KMS-11 (cell line): Measurements from ENCODE around the gene NXT1.

Experiments used
- H2AFZ ChIP-seq: fragments of 200-600 bp; sonication (generic); 2 replicates; pipeline ENCODE4 v1.6.1; 2016; ENCODE audit warnings: antibody characterized with exemption, mixed run types, low read depth
- H3K27ac ChIP-seq: fragments of 200-600 bp; sonication (generic); 2 replicates; pipeline ENCODE4 v1.6.1; 2016; ENCODE audit warnings: mild to moderate bottlenecking, mixed run types
- H3K27me3 ChIP-seq: fragments of 200-600 bp; sonication (generic); 2 replicates; pipeline ENCODE4 v1.6.1; 2017; ENCODE audit warnings: mild to moderate bottlenecking, low read depth, mixed run types, moderate library complexity; ENCODE audit not compliant: insufficient read depth
- H3K36me3 ChIP-seq: fragments of 200-600 bp; sonication (generic); 2 replicates; pipeline ENCODE4 v1.6.1; 2017; ENCODE audit warnings: mild to moderate bottlenecking, mixed run types; ENCODE audit not compliant: insufficient read depth
- H3K4me1 ChIP-seq: fragments of 200-600 bp; sonication (generic); 2 replicates; pipeline ENCODE4 v1.6.1; 2016; ENCODE audit warnings: mild to moderate bottlenecking, low read depth, mixed run types; ENCODE audit not compliant: poor library complexity, severe bottlenecking
- H3K4me2 ChIP-seq: fragments of 200-600 bp; sonication (generic); 2 replicates; pipeline ENCODE4 v1.7.0; 2016; ENCODE audit warnings: mild to moderate bottlenecking, mixed run types
- H3K4me3 ChIP-seq: fragments of 200-600 bp; sonication (generic); IDR thresholded peaks from 2 replicates; pipeline ENCODE4 v1.6.1; 2017; ENCODE audit warnings: low read depth, low read length, mixed read lengths; ENCODE audit not compliant: insufficient read depth
- H3K79me2 ChIP-seq: fragments of 200-600 bp; sonication (generic); 2 replicates; pipeline ENCODE4 v1.6.1; 2016; ENCODE audit warnings: low read depth, mixed run types; ENCODE audit not compliant: insufficient read depth
- H3K9ac ChIP-seq: fragments of 200-600 bp; sonication (generic); 2 replicates; pipeline ENCODE4 v1.6.1; 2016; ENCODE audit warnings: mild to moderate bottlenecking, mixed run types
- H4K20me1 ChIP-seq: fragments of 200-600 bp; sonication (generic); 2 replicates; pipeline ENCODE4 v1.6.1; 2016; ENCODE audit warnings: mild to moderate bottlenecking, mixed run types; ENCODE audit not compliant: insufficient read depth
- TF ChIP-seq, protein P1 (sequence below): fragments of 200-600 bp; sonication (generic); conservative IDR thresholded peaks from 2 replicates; pipeline ENCODE4 v1.6.1; 2017; ENCODE audit warnings: low read depth, mild to moderate bottlenecking, antibody characterized with exemption, low read length, moderate library complexity, mixed read lengths

The NXT1 gene

DNA sequence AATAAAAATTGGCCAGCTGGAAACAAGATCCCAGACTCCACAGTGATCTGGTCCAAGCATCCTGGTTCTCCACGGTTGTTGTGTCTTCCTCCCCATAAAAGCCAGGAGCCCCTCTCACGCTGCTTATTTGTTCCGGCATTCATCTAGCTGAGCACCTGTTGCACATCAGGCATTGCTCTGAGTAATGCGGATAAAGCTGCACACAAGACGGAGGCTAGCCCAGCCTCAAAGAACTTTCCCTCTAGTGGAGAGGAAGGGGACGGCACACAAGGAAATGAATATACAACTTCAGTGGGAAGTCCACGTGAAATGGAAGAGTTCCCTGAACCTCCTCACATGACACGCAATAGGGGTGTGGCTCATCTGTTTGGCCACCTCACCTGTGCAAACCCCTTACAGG is 30.3 kb upstream of the NXT1 start:
- Histone ChIP-seq H3K4me1 (no peaks in the 10 kb centered on the region), H3K27me3 (no peaks in the 10 kb centered on the region), H3K27ac (no peak overlapping the region), H3K4me2 (no peak overlapping the region), H3K36me3 (no peaks in the 10 kb centered on the region), H3K9ac (no peak overlapping the region), H3K79me2 (no peaks in the 10 kb centered on the region), H2AFZ (no peak overlapping the region), H3K4me3 (no peak overlapping the region), H4K20me1 (no peaks in the 10 kb centered on the region)
- TF ChIP-seq, protein P1, sequence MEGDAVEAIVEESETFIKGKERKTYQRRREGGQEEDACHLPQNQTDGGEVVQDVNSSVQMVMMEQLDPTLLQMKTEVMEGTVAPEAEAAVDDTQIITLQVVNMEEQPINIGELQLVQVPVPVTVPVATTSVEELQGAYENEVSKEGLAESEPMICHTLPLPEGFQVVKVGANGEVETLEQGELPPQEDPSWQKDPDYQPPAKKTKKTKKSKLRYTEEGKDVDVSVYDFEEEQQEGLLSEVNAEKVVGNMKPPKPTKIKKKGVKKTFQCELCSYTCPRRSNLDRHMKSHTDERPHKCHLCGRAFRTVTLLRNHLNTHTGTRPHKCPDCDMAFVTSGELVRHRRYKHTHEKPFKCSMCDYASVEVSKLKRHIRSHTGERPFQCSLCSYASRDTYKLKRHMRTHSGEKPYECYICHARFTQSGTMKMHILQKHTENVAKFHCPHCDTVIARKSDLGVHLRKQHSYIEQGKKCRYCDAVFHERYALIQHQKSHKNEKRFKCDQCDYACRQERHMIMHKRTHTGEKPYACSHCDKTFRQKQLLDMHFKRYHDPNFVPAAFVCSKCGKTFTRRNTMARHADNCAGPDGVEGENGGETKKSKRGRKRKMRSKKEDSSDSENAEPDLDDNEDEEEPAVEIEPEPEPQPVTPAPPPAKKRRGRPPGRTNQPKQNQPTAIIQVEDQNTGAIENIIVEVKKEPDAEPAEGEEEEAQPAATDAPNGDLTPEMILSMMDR, result no peak

GRCh38 chr20:23325107-23325506 is 25.5 kb upstream of the NXT1 start:
- H4K20me1 ChIP-seq, result no peaks in the 10 kb centered on the region
- H3K79me2 ChIP-seq, result no peaks in the 10 kb centered on the region
- H3K27ac ChIP-seq, result no peak overlapping the region
- H3K27me3 ChIP-seq, result no peaks in the 10 kb centered on the region
- H3K4me3 ChIP-seq, result no peak overlapping the region
- H3K4me1 ChIP-seq, result no peaks in the 10 kb centered on the region
- no peak overlapping the region for H3K4me2 ChIP-seq
- H3K9ac ChIP-seq, result no peak overlapping the region
- H3K36me3 ChIP-seq, result no peaks in the 10 kb centered on the region
- H2AFZ ChIP-seq, result no peak overlapping the region
- TF ChIP-seq, protein P1, result no peak

DNA sequence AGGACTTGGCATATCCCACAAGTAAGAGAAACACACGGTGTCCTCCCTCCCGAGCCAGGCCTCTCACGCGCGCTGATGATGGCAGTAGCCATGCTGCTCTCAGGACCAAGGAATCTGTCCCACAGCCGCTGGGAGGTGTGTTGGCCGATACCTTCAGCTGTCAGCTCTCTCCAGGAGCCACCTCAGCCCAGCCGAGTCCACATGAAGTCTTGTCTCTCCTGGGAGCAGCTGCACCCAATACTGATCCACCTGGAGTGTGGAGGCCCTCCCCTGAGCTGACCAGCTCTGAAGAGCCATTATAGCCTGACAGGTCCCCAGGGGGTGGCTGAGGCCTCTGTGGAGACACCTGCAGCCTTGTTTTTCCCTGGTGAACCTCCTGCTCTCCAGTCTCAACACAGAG is 23.8 kb upstream of the NXT1 start:
- Histone ChIP-seq H3K79me2 (no peaks in the 10 kb centered on the region), H3K27ac (no peak overlapping the region), H2AFZ (no peak overlapping the region), H3K9ac (no peak overlapping the region), H3K4me3 (no peak overlapping the region), H3K27me3 (no peaks in the 10 kb centered on the region), H3K4me2 (no peak overlapping the region), H3K4me1 (no peaks in the 10 kb centered on the region), H4K20me1 (no peaks in the 10 kb centered on the region), H3K36me3 (no peaks in the 10 kb centered on the region)
- TF ChIP-seq, protein P1, result no peak

- no peaks in the 10 kb centered on the region for H3K27me3 ChIP-seq
Measured at GRCh38 chr20:23327617-23328333, 22.8 kb upstream of the NXT1 start.

More at GRCh38 chr20:23327617-23328333, 22.8 kb upstream of the NXT1 start:
- Histone ChIP-seq H3K79me2 (no peaks in the 10 kb centered on the region), H2AFZ (no peak overlapping the region), H3K36me3 (no peaks in the 10 kb centered on the region), H3K4me1 (no peaks in the 10 kb centered on the region), H4K20me1 (no peaks in the 10 kb centered on the region), H3K27ac (no peak overlapping the region), H3K4me2 (no peak overlapping the region), H3K4me3 (no peak overlapping the region), H3K9ac (no peak overlapping the region)
- TF ChIP-seq, protein P1, result no peak
